Activated naive CD4-positive, alpha-beta T cell treated with anti-CD3 and anti-CD28 coated beads, Interleukin-2, amount 10 ng/mL, durations not matched to agents 5 hours and 36 hours (primary cell): ENCODE results near the gene FAM222A. TPM values are rescaled to one million over a fixed set of nuclear protein-coding genes. Genes with fewer than 3 reads are reported as not detected.

Source experiments
- total RNA-seq, 2 experiments: library from RNA; stranded (reverse); gene quantifications; one replicate each; pipeline ENCODE4 v1.2.3, GENCODE V29; 2021

The FAM222A gene
- total RNA-seq: under 1 TPM; 0.58 to 0.60 TPM

GRCh38 chr12:109713187-109714070 is at the start of gene FAM222A:
Gene FAM222A, plus strand, starts transcription at chr12:109713825. Its CDS starts 30,322 bp downstream, at chr12:109744147.

Other genes with a start within 250 kb of the FAM222A start
- 10 to 100 TPM; 37.7 to 39.9 TPM for gene KCTD10, start 236.5 kb upstream of the FAM222A start, total RNA-seq
- 10 to 100 TPM; 32.5 to 37.4 TPM for gene UBE3B, start 236.2 kb upstream of the FAM222A start, total RNA-seq
- gene MMAB, start 140.3 kb upstream of the FAM222A start, total RNA-seq: 10 to 100 TPM; 41.1 to 45.8 TPM
- 10 to 100 TPM; 27.1 to 29.0 TPM for gene MVK, start 140.0 kb upstream of the FAM222A start, total RNA-seq
- not detected for gene TRPV4, start 119.6 kb downstream of the FAM222A start, total RNA-seq
- 10 to 100 TPM; 21.4 to 23.0 TPM for gene GLTP, start 166.7 kb downstream of the FAM222A start, total RNA-seq
- gene TCHP, start 186.4 kb downstream of the FAM222A start, total RNA-seq: 10 to 100 TPM; 28.6 to 34.2 TPM